Uterus (tissue), 4 donors: ENCODE measurements around the gene EPHA6. TPM values are rescaled to one million over a fixed set of nuclear protein-coding genes. Genes with fewer than 3 reads are reported as not detected.

ENCODE experiments used
- DNase-seq, 2 donors: peaks; one replicate each; pipeline ENCODE4 v3.0.0-alpha.2; 2019 to 2020
- H3K27ac ChIP-seq, 2 donors: fragments of 200-600 bp; sonication (generic); 1 replicate in 1 of 2; 2 replicates in 1 of 2; pipeline ENCODE4 v1.5.1; 2016 to 2018
- H3K27me3 ChIP-seq, 2 donors: fragments of 200-600 bp; sonication (generic); one replicate each; pipeline ENCODE4 v1.5.1; 2018 to 2019; ENCODE audit warnings: control low read depth in 1 of 2
- H3K36me3 ChIP-seq, 2 donors: fragments of 200-600 bp; sonication (generic); one replicate each; pipeline ENCODE4 v1.5.1; 2019; ENCODE audit warnings: control low read depth in 1 of 2
- H3K4me1 ChIP-seq, 2 donors: fragments of 200-600 bp; sonication (generic); one replicate each; pipeline ENCODE4 v1.5.1; 2018 to 2019; ENCODE audit warnings: control low read depth in 1 of 2
- H3K4me3 ChIP-seq, 2 donors: fragments of 200-600 bp; sonication (generic); 1 replicate in 1 of 2; 2 replicates in 1 of 2; pipeline ENCODE4 v1.5.1; 2018 to 2019; ENCODE audit warnings: mild to moderate bottlenecking in 1 of 2
- H3K9me3 ChIP-seq, 2 donors: fragments of 200-600 bp; sonication (generic); one replicate each; pipeline ENCODE4 v1.5.1; 2019; ENCODE audit warnings: control low read depth in 1 of 2
- CTCF ChIP-seq, 4 experiments: fragments of 200-600 bp in 2 of 4; fragments of 450-650 bp in 2 of 4; sonication (generic) in 2 of 4; IDR thresholded peaks; one replicate each; pipeline ENCODE4 v1.5.1; 2016 to 2019; ENCODE audit warnings: antibody characterized with exemption in 4 of 4, mild to moderate bottlenecking in 2 of 4, moderate library complexity in 1 of 4
- POLR2A ChIP-seq, 2 donors: fragments of 450-650 bp; IDR thresholded peaks; one replicate each; pipeline ENCODE4 v1.6.1; 2016; ENCODE audit warnings: antibody characterized with exemption in 2 of 2, mild to moderate bottlenecking in 1 of 2, moderate library complexity in 1 of 2
- intact Hi-C: fragments of 100-400 bp; cut with DNase I; formaldehyde crosslinking; loops from one replicate; pipeline ENCODE4 v1.15.1; 2023; ENCODE audit warnings: low total_unique reads
- total RNA-seq, 4 donors: library from RNA; depleted of rRNA in 3 of 4; stranded (reverse); fragments of >200 nt in 3 of 4; gene quantifications; one replicate each; pipeline versions ENCODE4 v1.1.0 to v1.2.4, GENCODE V29; 2014 to 2023
- donor health status: DM: yes; HTN: yes; CAD: no.

Gene EPHA6
- total RNA-seq, 4 donors from 2014 or later = 0.29 to 7.3 (median 2.5) TPM

- intact Hi-C loops = no loop called here
- no peaks in the 10 kb centered on the region for H3K36me3 ChIP-seq
- no peaks in the 10 kb centered on the region for H3K4me1 ChIP-seq
- H3K27me3 ChIP-seq = no peaks in the 10 kb centered on the region
- no peak overlapping the region for H3K4me3 ChIP-seq
- no peak for DNase-seq
- H3K27ac ChIP-seq = no peak overlapping the region
- no peak for TF ChIP-seq CTCF (IDR thresholded peaks at IDR 0.05)
- no peak for TF ChIP-seq POLR2A (IDR thresholded peaks at IDR 0.05)
- H3K9me3 ChIP-seq = no peaks in the 10 kb centered on the region
These were observed 21.9 kb downstream of the EPHA6 start for GRCh38 chr3:96836153-96836915.

- no peak for DNase-seq
- no peaks in the 10 kb centered on the region for H3K4me1 ChIP-seq
- no peak overlapping the region for H3K4me3 ChIP-seq
- H3K27me3 ChIP-seq = no peaks in the 10 kb centered on the region
- intact Hi-C loops = no loop called here
- H3K36me3 ChIP-seq = no peaks in the 10 kb centered on the region
- H3K27ac ChIP-seq = no peak overlapping the region
- H3K9me3 ChIP-seq = no peaks in the 10 kb centered on the region
- TF ChIP-seq CTCF (IDR thresholded peaks at IDR 0.05) (no peak), POLR2A (IDR thresholded peaks at IDR 0.05) (no peak)
These were observed 29.3 kb downstream of the EPHA6 start for GRCh38 chr3:96843505-96844203.

- TF ChIP-seq POLR2A (IDR thresholded peaks at IDR 0.05) = no peak
- no peak for TF ChIP-seq CTCF (IDR thresholded peaks at IDR 0.05)
- intact Hi-C loops = no loop called here
- DNase-seq = no peak
- no peak overlapping the region for H3K27ac ChIP-seq
- no peaks in the 10 kb centered on the region for H3K27me3 ChIP-seq
- no peaks in the 10 kb centered on the region for H3K9me3 ChIP-seq
- no peaks in the 10 kb centered on the region for H3K4me1 ChIP-seq
- no peaks in the 10 kb centered on the region for H3K36me3 ChIP-seq
- H3K4me3 ChIP-seq = no peak overlapping the region
These were observed 29.8 kb downstream of the EPHA6 start for GRCh38 chr3:96844204-96844514.

- Histone ChIP-seq H3K4me3 (no peak overlapping the region), H3K27ac (no peak overlapping the region), H3K36me3 (no peaks in the 10 kb centered on the region), H3K4me1 (no peaks in the 10 kb centered on the region), H3K27me3 (no peaks in the 10 kb centered on the region), H3K9me3 (no peaks in the 10 kb centered on the region)
- TF ChIP-seq POLR2A (IDR thresholded peaks at IDR 0.05) (no peak), CTCF (IDR thresholded peaks at IDR 0.05) (no peak)
- no peak for DNase-seq
- intact Hi-C loops = no loop called here
These were observed 38.5 kb downstream of the EPHA6 start for GRCh38 chr3:96852849-96853248.

GRCh38 chr3:96860882-96861281 lies 46.5 kb downstream of the EPHA6 start:
- Histone ChIP-seq H3K4me3 (no peak overlapping the region), H3K27me3 (no peaks in the 10 kb centered on the region), H3K9me3 (no peaks in the 10 kb centered on the region), H3K27ac (no peak overlapping the region), H3K36me3 (no peaks in the 10 kb centered on the region), H3K4me1 (no peaks in the 10 kb centered on the region)
- no peak for DNase-seq
- TF ChIP-seq POLR2A (IDR thresholded peaks at IDR 0.05) (no peak), CTCF (IDR thresholded peaks at IDR 0.05) (no peak)
- intact Hi-C loops = no loop called here
